GM12873 (cell line): Measurements from ENCODE around the gene RAB29.

ENCODE experiments used
- CTCF ChIP-seq: IDR thresholded peaks from 2 replicates; pipeline ENCODE4 v1.5.1; 2012; ENCODE audit warnings: low read depth, mild to moderate bottlenecking, moderate library complexity, low read length, control low read depth; ENCODE audit not compliant: insufficient read depth; ENCODE audit errors: missing control alignments

The RAB29 gene

DNA sequence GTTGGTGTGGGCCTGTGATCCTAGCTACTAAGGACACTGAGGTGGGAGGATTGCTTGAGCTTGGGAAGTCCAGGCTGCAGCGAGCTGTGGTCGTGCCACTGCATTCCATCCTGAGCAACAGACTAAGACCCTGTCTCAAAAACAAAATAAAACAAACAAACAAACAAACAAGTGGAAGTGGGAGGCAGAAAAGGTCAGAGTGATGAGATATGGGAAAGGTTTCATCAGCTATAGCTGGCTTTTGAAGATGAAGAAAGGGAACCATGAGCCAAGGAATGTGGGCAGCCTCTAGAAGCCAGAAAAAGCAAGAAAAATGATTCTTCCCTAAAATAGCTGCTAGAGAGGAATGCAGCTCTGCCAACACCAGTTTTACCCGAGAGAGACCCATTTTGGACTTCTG, 14.7 kb downstream of the RAB29 start:
- no peak for TF ChIP-seq CTCF

DNA sequence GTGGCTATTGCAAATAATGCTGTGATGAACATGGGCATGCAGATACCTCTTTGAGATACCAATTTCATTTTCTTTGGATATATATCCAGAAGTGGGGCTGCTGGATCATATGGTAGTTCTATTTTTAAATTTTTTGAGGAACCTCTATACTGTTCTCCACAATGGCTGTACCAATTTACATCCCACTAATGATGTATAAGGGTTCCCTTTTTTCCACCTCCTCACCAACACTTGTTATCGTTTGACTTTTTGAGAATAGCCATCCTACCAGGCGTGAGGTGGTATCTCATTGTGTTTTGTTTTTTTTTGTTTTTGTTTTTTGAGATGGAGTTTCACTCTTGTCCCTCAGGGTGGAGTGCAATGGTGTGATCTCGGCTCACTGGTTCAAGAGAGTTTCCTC, 18.7 kb downstream of the RAB29 start:
- TF ChIP-seq CTCF, result no peak

- TF ChIP-seq CTCF, result no peak
Observed at GRCh38 chr1:205754857-205755256, 20.4 kb downstream of the RAB29 start.

- no peak for TF ChIP-seq CTCF
Observed at GRCh38 chr1:205751036-205751651, 24.1 kb downstream of the RAB29 start.

DNA sequence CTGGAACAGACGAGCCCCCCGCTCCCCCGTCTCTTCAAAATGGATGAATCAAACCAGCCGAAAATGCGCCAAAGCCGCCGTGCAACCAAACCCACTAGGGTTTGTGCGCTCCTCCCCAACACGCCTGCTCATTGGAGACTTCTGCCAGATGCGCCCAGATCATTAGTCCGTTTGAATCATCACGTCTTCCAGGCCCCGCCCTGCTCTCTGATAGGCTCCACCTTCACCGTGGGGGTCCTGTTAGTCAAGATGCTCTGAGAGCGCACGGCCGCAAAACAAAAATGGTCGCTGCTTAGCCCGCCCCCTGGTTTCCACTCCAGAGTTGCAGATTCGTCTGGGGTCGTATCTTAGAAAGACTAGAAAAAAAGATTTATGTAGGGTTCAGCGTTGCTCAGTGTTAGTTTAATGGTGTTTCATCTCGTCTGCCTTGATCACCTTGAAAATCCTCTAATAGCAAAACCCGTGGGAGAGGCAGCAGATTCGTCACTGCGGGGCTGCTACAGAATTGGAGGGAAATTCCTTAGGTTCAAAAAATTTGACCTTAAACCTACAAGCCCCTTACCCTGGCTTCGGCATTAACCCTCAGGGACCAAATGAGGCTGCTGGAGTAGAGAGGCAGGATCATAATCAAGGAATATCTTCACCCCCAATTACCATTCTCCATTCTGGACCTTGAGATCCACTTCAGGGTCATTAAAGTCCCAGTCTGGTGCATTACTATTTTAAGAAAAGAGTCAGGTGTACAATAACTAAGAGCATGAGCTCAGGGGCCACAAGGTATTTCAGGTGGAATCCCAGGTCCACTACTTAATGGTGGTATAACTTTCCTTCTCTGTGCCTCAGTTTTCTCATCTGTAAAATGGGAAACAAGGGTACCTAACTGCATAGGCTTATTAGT, 24.9 kb downstream of the RAB29 start, which contains the start of gene NUCKS1:
Gene NUCKS1 (minus strand): TSS at position 45 of the 898 bp plus-strand sequence. CDS start 209 bp downstream, outside the sequence.
- no peak for TF ChIP-seq CTCF

GRCh38 chr1:205749234-205750137, 25.8 kb downstream of the RAB29 start:
- TF ChIP-seq CTCF, result no peak
